ENCODE data around the gene TNFRSF13B.
"Not testable (repeated sequence)": the region's sequence is repeated elsewhere in the genome, so short reads cannot be mapped to it uniquely, and the experiment has no call there.

Gene TNFRSF13B

GRCh38 chr17:16971458-16972338, at the start of gene TNFRSF13B:
Gene TNFRSF13B (minus strand): TSS chr17:16972118. CDS start chr17:16972075, 43 bp downstream.
- DNase-seq (ENCODE audit: low read depth): no peak

DNA sequence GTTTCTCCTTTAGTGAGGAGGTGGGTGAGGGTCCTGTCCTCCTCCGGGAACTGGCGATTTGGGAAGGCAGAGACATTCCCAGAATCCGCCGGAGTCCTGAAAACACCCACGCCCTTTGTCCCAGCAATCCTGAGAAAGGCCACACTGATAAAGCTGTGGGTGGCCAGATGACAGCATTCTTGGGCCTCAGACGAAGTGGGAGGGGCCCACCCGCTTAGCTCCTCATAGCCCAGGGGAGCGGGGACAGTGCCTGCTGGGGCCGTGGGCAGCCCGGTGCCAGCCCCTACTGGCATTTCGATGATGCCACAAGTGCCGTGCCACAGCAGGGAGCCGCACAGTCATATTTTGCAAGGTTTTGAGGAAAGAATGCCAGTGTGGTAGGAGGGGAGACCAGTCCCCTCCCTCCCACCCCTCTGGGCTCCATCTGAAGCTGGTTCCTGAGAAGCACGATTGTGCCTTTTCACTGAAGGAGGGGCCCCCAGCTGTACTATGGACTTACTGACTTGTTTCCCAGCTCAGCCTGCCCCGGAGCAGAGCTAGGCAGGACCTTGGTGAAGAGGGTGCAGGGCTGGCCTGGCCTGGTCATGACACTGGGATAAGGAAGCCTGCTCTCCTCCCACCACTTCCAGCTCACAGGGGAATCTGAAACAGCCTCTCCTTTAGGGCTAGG, 49.4 kb upstream of the TNFRSF13B start:
- DNase-seq (ENCODE audit: low read depth): no peak

DNA sequence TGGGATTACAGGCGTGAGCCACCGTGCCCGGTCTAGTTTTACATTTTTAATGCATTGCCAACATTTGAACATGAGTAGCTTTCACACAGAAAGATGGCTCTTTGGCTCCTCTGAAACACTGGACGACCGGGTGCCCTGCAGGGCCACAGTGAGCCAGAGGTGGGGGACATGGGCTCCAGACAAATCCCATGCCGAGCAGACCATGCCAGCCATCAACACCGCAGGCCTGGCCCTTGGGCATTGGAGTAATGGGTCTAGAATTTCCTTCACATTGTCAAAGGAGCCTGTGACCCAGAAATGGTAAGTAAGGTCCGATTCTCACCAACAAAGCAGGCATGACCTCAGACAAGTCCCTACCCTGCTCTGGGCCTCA, 48.9 kb upstream of the TNFRSF13B start:
- no peak for DNase-seq (ENCODE audit: low read depth)

DNA sequence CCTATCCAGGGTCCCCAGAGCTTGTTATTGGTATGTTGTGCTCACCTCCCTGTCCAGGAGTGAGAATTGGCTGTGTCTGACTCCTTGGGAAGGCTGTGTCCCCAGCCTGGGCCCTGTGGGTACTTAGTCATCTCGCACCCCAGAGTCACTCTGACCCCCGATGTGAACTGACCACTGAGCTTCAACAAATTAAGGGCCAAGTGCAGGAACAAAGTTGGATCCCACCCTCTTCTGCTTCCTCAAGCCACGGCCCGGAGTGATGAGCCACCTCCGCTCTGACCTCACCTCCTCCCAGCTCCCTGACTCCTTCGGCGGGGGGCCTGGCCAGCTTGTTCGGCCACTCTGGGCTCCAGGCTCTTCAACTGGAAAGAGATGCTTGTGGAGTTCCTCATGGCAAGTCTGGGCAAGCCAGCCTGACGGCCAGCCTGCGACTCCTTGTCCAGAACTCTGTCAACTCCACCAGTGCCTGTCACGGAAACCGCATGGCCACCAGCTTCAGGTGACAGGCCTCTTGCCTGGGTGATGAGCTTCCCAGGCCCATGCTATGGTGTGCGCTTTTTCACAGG, 48.1 kb upstream of the TNFRSF13B start:
- no peak for DNase-seq (ENCODE audit: low read depth)

DNA sequence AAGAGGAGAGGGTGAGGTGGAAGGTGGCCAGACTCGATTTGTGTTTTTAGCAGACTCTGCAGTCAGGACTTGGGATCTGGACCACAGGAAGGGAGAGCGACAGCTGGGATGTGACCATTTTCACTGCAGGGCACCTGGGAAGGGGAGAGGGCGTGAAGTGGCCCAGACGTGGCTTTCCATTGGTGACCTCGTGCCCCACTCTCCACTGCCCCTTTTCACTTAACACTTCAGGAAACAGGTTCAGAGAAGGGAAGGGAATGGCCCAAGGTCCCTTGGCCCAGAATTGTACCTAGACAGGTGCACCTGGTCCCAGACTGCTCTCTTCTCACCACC, 47.5 kb upstream of the TNFRSF13B start:
- no peak for DNase-seq (ENCODE audit: low read depth)

- no peak for DNase-seq (ENCODE audit: low read depth)
Measured at GRCh38 chr17:17018612-17019429, 46.9 kb upstream of the TNFRSF13B start.

GRCh38 chr17:17018021-17018441, 46.1 kb upstream of the TNFRSF13B start:
- no peak for DNase-seq (ENCODE audit: low read depth)

- DNase-seq (ENCODE audit: low read depth): no peak
Measured at GRCh38 chr17:17017343-17018014, 45.6 kb upstream of the TNFRSF13B start.

- DNase-seq (ENCODE audit: low read depth): not testable (repeated sequence)
Measured at GRCh38 chr17:17016199-17017197, 44.6 kb upstream of the TNFRSF13B start.

DNA sequence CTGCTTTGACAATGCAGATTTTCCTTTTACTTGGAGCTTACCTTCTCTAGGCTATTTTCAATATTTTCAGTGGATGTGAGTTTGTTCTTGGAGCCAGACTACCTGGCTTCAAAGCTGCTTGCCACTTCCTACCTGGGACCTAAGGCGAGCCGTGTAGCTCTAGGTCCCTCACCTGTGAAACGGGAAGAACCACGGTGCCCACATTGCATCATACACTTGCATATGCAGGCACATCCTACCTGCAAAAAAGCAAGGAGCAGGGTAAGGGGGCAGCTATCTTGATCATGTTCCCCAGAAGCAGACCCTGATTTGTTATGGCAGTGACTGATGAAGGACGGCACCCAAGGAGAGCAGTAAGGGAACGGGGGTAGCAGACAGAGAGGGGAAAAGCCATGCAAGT, 43.3 kb upstream of the TNFRSF13B start:
- DNase-seq (ENCODE audit: low read depth): no peak

GRCh38 chr17:17014748-17015124, 42.8 kb upstream of the TNFRSF13B start:
- DNase-seq (ENCODE audit: low read depth): not testable (repeated sequence)

- DNase-seq (ENCODE audit: low read depth): not testable (repeated sequence)
Measured at GRCh38 chr17:17013828-17014747, 42.2 kb upstream of the TNFRSF13B start.

DNA sequence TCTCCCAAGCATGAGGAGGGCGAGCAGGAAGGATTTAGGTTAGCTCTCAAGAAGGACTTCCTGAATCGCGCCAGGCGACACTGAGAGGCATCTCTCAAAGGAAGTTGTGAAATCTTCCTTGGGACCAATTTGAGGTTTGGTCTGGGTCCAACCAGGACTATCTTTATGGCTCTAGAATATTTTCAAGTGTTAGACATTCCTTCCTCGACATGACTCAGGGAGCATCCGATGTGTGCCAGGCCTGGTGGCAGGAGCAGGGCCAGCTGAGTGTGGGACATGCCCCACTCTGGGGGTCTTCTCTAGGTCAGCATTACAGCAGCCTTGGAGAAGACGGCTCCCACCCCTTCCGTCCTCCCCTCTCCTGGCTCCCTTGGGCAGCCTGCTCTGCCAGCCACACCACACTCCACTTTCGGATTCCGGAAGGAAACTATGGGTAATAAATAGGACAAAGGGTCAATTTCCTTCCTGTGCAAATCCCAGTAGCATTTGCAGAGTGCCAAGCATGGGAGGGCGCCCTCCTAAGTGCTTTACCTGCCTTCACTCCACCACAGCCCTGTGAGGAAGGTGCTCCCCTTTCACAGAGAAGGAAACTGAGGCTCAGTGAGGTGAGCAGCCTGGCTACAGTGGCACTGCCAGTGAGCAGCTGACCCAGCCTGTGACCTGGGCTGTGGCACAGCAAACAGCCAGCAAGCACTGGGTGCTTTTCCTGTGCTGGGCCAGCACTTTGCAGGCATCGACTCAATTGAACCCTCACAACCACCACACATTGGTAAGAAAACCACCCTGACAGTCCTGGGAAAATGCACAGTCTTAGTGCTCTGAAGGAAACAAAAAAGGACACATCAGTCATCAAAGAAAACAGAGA, 39.4 kb upstream of the TNFRSF13B start:
- not testable (repeated sequence) for DNase-seq (ENCODE audit: low read depth)

DNA sequence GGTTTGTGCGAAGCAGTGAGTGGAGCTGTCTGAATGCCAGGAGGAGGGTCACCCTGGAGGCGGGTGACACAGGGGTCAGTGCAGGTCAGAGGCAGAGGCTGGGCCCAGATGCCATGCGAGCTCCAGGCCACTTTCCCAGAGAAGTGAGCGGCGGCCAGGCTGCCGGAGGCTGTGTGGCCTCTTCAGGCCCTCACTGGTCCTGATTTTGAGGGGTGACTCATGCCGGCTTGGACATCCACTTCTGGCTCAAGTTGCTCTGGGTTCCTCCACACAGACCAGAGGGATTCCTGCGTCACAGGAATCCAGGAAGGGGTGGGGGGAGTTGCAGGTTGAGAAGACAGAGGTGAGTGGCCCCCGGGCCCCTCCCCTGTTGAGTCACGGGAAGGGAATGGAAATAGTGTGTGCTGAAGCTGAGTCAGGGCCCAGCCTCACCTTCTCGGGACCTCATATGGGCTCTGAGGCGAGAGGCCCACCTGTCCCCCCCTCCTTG, 38.7 kb upstream of the TNFRSF13B start:
- not testable (repeated sequence) for DNase-seq (ENCODE audit: low read depth)

GRCh38 chr17:17009972-17010371, 38.1 kb upstream of the TNFRSF13B start:
- DNase-seq (ENCODE audit: low read depth): not testable (repeated sequence)

GRCh38 chr17:17008621-17009397, 36.9 kb upstream of the TNFRSF13B start:
- DNase-seq (ENCODE audit: low read depth): not testable (repeated sequence)

DNA sequence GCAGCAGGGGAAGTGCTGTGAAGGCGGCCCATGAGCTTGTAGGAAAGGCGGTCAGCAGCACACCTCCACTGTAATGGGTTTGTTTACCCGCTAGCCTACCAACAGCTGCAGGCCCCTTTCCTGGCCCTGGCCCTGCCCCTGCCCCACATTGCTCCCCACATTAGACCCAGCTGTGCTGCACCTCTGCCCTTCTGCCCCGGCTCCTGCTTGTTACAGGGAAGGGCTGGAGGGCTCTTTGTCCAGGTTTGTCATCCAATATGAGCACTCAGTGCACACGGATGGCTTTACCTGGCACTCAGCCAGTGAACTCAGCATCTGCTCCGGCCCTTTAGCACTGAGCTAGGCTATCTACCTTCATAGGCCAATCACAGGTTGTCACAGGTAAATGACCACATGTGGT, 36.0 kb upstream of the TNFRSF13B start:
- not testable (repeated sequence) for DNase-seq (ENCODE audit: low read depth)

Measured in stimulated activated CD8-positive, alpha-beta memory T cell treated with anti-CD3 and anti-CD28 coated beads, Interleukin-12 subunit alpha, Interleukin-12 subunit beta, amount 100 ng/mL, for 4 hours (primary cell).